HG02798 (cell line): ENCODE data around the gene RAB11A.

Experiments
- ATAC-seq: cut with Tn5 transposase; IDR thresholded peaks from one replicate; pipeline ENCODE4 v1.9.1; 2021; ENCODE audit warnings: mild to moderate bottlenecking; ENCODE audit not compliant: unreplicated experiment, poor library complexity

The RAB11A gene

DNA sequence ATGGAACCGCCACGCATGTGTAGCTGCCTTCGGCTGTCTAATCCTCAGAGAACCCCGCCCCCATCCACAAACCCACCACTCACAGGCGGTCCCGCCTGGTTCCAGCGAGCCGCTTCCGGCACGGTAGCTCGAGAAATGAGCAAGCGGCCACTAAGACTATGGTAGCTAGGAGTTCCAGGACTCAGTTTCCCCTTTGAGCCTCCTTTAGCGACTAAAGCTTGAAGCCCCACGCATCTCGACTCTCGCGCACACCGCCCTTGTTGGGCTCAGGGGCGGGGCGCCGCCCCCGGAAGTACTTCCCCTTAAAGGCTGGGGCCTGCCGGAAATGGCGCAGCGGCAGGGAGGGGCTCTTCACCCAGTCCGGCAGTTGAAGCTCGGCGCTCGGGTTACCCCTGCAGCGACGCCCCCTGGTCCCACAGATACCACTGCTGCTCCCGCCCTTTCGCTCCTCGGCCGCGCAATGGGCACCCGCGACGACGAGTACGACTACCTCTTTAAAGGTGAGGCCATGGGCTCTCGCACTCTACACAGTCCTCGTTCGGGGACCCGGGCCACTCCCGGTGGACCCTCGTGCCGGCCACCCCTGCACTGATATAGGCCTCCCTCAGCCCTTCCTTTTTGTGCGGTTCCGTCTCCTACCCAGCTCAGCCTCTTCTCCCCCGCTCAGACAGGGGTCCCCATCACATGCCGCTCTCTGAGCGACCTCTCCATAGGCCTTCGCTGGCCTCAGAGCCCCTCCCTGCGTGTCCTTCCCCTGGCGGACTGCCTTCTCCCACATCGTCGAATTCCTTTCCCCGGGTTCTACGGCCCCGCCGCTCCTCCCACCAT lies at the start of gene RAB11A:
Gene RAB11A (plus strand): TSS at position 366 of the 828 bp plus-strand sequence. CDS start 95 bp downstream, at position 461.
- ATAC-seq = peak; percentile 93

DNA sequence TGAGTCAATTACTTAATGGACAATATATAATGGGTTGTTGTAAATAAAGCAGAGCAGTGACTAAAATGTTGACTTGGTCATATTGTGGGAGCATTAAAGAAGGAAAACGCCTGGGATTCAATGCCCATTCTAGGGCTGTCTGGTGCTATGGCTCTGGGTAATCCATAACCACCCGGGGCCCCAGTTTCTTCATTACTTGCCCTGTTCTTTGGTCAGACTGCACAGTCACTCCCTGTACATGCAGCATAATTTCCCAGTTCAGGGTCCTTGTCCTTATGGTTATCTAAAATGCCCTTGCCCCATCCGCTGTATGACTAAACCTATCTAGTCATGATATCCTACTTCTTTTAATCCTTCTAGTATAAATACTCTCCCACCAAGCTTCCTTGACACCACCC lies 49.7 kb upstream of the RAB11A start:
- ATAC-seq = no peak

DNA sequence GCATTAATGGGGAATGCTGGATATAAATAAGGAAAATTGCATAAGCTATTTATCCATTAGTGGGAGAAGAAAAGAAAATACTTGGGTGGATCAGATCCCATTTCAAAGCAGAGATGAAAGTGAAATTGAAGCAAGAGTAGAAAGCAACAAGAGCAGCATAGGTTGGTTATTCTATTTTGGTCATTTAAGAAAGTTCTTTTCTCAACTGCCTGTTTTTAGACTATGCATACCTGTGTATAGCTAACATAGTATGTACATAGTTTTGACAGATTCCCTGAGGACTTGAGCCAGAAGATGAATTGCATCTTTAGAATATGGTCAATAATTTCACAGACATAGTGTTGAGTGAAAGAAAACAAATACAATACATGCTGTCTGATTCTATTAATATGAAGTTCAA lies 48.2 kb upstream of the RAB11A start:
- no peak for ATAC-seq

DNA sequence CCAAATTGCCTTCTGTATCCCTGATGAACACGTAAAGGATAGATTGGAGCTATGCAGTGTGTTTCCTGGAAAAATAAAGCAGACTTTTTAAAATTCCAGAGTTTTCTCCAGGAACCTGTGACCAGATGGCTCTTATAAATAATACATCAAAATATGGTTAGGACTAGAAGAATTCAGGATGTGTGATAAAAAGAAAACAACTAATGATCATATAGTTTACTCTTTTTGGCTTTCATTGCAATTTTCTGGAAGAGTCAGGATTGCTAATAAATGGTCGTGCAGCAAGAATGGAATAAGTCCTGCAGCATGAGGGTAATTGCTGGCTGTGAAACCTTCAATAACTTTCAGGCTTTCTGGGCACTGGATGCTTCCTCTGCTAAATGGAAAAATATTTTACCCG lies 47.0 kb upstream of the RAB11A start:
- ATAC-seq = no peak

DNA sequence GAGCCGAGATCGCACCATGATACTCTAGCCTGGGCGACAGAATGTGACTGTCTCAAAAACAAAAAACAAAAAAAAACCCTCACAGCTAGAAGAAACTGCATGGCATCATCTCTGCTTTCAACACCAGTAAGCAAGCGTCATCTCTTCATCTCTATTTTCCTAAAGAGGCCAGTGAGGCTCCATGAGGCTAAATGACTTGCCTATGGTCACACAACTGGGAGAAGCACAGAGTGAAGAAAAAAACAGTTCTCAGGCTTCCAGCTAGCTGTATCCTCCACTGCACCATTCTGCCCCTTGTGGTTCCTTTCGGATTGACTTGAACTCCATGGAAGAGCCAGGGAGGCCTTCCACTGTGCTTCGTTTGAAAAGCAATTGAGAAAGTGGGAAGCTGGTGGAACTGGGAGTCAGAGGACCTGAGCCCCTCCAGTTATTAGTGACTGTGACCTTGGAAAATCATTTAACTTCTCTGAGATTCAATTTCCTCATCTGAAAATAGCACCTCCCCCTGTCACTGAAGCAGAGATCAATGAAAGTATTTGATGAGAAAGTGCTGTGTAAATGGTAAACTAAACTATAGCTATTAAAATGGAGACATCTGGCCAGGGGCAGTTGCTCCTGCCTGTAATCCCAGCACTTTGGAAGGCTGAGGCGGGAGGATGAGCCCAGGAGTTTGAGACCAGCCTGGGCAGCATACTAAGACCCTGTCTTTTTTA lies 45.1 kb upstream of the RAB11A start:
- ATAC-seq = no peak

DNA sequence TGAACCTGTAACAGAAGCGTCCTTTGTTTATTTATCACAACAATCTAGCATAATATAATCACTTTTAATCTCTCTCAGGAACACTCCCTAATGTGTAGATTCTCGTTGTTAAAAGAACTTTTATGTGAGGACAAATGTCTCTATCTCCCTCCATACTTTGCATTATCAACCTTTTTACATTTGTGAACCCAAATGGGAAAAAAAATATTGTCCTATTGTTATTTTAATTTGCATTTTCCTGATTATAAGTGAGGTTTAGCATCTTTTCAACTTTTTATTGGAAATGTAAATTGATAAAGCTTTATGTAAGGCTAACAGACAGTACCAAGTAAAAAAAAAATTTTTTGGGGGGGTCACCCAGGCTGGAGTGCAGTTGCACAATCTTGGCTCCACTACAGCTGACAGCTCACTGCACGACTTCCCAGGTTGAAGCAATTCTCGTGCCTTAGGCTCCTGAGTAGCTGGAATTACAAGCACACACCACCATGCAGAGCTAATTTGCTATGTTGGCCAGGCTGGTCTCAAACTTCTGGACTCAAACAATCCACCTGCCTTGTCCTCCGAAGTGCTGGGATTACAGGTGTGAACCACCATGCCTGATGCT lies 44.2 kb upstream of the RAB11A start:
- ATAC-seq = no peak

DNA sequence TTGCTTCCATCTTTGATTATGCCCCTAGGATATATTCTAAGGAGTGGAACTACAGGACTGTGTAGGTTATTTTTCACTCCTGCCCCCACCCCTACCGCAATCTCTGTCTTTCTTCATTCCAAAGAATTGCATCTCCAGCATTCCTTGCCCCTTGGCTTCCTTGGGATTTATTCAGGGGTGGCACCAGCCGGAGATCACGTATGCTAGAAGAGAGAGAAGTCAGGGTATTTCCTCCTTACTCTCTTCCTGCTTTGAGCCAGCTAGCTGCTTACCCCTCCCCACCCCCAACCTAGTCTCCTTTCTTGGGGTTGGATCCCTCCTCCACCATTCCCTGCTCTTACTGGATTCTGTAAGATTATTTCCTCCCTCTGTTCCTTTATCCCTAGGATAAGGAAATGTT lies 42.2 kb upstream of the RAB11A start:
- no peak for ATAC-seq

DNA sequence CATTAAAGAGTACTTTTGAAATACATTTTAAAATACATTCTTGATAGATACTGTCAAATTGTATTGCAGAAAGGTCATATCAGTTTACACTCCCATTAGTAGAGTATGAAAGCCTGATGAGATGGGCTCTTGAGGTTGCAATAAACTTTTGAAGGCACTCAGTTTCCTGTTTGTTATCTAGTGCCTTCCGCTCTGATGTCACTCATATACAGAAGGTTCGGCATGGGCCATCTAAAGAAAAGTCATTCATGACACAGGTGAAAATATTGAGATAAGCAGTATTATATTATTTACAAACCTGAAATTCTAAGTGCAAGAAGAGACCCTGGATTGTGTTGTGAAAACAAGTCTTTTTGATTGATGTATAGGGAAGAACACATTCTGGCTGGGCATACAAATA lies 40.7 kb upstream of the RAB11A start:
- no peak for ATAC-seq

DNA sequence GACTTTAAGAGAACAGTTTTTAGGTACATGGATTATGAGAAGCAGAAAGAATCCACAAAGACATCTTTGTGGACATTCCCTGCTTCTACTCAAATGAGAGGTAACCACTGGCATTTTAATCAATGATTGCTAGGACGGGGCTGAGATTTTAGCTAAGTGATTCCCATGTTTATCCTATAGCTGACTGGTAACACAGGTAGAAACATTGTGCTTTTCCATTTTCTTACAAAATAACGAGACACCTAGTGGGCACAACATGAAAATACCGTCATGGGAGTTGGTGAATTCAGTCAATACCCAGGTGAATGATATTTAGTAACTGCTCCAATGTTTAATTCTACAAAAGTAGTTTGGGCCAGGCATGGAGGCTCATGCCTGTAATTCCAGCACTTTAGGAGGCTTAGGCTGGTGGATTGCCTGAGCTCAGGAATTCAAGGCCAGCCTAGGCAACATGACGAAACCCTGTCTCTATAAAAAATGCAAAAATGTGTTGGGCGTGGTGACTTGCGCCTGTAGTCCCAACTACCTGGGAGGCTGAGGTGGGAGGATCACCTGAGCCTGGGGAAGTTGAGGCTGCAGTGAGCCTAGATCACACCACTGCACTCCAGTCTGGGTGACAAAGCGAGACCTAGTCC lies 40.0 kb upstream of the RAB11A start:
- ATAC-seq = no peak

DNA sequence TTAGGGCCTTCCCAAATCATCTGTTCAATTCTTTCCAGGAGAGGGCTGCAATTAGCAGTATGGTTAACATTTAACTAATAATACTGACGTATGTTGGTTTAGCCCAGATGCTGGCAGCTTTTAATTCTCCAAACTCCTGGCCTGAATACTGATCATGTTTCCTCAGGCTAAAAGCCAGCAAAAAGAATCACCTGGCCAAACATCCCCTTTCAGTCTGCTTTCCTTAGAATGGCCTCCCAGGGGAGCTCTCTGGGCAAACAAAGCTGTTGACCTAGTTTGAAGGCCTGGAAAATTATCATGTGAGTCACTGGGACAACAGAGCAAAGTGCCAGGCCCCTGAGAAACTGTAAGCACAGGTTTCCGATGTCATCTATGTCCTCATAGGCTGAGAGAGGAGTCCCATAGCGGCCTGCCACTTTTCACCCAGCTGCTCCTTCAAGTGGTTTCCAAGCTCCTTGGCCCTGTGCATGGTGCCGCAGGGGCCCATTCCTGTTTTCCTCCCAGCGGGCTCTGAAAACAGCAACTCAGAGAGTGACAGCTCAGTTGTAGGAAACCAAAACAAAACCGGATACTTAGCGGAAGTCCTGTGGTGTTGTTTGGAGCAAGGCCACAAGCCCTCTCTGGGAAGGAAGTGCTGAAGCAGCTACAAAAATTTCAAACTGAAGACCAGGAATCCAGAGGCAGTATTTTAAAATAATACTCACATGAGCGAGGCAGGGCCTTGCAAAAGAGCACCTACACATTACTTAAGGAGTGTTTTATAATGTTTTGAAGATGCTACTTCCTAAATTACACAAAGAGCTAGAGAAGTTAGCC lies 36.5 kb upstream of the RAB11A start:
- no peak for ATAC-seq

DNA sequence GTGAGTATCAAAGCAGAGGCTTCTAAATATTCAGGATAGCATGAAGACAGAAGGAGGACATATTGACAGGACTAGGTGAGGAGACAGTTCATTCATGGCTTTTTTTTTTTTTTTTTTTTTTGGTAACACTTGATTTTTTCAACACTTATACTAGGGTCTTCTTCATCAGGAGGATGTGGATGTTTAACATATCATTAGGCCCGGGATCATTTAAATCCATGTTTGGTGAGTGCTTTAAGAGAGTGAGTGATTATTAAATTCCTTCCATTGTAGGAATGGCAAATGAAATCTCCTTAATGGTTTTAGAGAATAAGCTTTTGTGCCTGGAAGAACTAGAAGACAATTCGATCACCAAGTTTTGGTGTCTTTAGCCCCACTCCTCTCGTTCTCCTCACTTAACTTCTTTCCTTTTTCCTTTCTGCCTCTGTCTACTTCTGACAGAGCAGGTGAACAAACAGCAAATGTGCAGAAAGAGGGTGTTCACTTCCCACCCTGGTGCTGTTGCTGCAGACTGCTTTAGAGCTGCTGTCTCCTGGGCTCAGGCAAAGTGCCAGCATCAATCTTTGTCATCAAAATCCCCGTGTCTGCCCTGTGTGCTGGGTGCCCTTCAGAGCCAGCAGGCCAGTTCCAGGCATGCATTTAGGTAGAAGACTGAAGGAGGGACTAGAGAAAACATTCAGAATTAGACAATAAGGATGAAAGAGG lies 35.6 kb upstream of the RAB11A start:
- ATAC-seq = no peak

DNA sequence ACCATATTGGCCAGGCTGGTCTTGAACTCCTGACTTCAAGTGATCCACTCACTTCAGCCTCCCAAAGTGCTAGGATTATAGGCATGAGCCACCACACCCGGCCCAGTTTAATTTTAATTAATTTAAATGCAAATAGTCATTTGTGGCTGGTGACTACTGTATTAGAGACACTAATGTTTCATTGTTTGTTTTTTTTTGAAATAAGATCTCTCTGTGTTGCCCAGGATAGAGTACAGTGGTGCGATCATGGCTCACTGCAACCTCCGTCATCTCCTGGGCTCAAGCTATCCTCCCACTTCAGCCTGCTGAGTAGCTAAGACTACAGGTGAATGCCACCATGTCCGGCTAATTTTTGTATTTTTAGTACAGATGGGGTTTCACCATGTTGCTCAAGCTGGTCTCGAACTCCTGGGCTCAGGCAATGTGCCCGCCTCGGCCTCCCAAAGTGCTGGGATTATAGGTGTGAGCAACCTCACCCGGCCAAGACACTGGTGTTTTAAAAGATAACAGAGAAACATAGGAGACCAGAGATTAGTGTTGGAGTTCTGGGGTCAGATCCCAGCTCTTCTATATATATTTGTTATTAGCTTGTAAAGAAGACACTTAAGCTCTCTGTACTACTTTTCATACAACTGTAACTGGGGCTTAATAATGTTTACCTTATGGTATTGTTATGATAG lies 34.5 kb upstream of the RAB11A start:
- no peak for ATAC-seq

DNA sequence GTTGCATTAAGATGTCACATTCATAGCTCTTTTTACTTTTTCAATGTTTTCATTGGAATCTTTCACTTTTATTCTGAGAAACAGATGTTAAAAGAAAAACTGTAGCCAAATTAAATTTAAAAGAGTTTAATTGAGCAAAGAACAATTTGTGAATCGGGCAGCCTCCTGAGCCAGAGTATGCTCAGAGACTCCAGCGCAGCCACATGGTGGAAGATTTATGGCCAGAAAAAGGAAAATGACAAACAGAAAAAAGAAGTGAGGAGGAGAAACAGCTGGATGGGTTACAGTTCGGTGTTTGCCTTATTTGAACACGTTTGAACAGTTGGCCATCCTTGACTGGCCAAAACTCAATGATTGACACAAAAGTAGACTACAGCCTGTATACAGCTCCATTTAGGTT lies 33.8 kb upstream of the RAB11A start:
- ATAC-seq = no peak

DNA sequence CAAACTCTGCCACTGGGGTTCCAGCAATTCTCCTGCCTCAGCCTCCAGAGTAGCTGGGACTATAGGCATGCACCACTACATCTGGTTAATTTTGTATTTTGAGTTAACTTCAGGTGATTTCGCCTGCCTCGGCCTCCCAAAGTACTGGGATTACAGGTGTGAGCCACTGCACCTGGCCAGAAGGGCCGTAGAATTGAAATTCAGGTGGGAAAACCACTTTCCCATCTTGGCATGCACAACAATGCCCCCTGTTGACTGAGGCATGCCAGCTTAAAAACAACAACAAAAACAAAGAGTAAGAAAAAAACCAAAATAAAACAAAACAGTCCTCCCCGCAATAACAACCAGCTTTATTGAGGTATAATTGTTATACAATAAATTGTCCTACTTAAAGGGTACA lies 32.6 kb upstream of the RAB11A start:
- ATAC-seq = no peak

DNA sequence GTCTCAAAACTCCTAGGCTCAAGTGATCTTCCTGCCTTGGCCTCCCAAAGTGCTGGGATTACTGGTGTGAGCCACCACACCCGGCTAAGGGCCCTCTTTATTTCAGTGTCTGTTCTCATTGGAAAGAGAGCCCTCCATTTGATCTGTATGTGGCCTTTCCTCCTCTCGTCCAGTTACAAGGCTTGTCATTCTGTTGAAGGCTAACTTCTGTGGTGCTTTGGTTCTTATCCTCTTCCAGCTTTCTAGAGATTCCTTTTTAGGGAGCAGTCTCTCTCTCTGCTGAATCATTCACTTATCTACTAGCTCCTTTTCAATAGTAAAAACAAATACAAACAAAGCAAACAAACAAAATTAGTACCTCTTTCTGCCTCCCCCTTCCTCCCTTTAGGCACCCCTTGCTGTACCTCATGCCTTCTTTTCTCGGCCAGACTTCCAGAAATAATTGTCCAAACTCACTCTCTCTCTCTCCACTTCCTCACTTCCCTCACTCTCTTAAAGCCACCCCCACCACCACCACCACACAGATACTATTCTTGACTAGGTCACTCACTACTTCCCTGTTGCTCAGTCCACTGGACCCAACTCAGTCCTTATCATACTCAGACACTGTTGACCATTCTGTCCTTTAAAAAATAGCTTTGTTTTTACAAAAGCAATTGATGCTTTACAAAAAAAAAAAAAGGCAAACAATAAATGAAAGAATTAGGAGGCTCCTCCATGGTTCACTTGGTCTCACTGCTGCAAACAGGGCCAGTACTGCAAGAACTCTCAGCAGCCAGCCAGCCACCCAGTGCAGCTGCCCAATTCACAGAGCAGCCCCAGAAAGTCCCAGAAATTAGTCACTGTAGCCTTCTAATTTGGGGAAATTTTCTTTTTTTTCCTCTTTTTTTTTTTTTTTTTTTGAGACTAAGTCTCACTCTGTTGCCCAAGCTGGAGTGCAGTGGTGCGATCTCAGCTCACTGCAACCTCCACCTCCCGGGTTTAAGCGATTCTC lies 31.7 kb upstream of the RAB11A start:
- no peak for ATAC-seq

DNA sequence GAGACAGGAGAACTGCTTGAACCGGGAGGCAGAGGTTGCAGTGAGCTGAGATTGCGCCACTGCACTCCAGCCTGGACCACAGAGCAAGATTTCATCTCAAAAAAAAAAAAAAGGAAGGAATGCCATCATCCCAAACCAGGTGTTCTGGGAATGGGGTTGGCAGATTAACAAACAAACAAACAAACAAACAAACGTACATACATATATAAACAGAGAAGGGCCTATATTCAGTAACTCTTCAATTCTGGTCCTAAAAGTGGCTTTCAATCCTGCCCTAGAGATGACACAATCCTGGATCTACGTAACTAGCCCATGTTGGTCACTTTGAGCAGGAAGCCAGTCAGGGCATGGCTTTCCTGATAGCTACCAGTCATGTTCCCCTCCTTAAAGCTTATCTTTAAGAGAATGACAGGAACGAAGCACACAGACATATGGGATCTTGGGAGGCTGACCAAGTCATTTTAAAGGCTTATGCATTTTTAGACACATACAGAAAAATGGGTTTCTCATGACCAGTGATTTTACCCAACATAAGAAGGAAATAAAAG lies 29.9 kb upstream of the RAB11A start:
- ATAC-seq = no peak

DNA sequence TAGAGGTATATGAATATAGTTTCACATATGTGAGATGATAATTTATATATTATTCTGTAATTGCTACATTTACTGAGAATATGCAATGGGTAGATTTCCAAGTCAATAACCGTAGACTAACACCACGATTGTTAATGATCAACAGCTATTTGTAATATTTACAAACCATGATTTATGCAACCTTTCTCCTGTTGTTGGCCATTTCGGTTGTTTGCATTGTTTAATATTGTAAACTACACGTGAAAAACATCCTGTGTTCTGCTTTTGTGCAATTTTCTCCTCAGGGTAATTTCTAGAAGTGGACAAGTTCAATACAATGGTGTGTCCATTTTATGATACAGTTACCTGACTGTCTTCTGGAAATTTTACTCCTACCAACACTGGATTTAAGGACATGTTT lies 29.3 kb upstream of the RAB11A start:
- no peak for ATAC-seq
